NCI-H2227 (cell line): ENCODE measurements around the gene FAT2.
"Not testable (repeated sequence)": the region's sequence is repeated elsewhere in the genome, so short reads cannot be mapped to it uniquely, and the experiment has no call there.

Experiments
- DNase-seq: peaks from one replicate; lab custom pipeline; 2025; ENCODE audit not compliant: unreplicated experiment; lab: John Stamatoyannopoulos, UW

The FAT2 gene

DNA sequence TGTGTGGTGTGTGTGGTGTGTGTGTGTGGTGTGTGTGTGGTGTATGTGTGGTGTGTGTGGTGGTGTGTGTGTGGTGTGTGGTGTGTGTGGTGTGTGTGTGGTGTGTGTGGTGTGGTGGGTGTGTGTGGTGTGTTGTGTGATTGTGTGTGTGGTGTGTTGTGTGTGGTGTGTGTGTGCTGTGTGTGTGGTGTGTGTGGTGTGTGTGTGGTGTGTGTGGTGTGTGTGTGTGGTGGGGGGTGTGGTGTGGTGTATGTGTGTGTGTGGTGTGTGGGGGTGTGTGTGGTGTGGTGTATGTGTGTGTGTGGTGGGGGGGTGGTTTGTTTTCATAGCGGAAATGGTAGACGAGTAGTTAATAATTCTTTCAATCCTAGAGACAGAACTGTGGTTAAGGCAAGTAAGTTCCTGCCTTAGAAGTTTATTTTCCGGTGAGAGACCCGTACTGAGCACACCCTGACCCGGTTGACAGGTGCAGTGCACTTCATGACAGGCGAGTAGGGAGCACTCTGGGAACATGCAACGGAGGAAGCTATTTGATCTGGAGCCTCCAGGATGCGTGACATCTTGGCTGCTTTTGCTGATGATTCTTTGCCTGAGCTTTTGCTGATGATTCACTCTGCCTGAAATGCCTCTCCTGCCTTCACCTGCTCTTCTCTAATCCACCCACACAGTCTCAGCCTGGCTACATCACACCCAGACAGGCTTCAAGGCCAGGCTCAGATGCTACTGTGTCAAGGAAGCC is 21.7 kb upstream of the FAT2 start:
- no peak for DNase-seq

DNA sequence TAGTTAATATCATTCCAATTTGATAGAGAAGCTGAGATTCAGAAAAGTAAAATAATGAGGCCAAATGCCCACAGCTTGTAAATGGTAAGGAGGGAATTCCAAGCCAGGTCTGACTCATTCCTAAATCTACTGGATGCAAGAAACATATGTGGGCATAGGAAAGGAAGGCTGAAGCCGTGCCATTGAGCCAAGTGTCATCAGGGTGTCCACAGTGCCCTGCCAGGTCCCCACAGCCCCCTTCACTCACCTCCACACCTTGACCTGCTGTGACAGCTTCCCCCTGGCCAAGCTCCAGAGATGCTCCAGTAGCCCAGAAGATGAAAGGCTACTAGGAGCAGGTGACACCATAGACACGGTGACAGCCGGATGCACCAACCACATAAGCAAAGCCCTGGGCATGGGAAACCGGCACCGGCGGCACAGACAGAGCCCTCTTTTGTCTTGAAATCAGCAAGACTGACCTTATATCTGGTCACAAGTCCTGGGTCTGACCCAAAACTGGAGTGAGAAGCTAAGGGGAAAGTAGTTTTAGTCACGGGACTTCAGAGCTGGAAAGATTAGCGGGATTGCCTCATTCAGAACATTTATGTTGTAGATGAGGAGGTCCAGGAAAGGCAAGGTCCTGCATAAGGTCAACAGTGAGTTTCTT is 20.1 kb upstream of the FAT2 start:
- DNase-seq: no peak

DNA sequence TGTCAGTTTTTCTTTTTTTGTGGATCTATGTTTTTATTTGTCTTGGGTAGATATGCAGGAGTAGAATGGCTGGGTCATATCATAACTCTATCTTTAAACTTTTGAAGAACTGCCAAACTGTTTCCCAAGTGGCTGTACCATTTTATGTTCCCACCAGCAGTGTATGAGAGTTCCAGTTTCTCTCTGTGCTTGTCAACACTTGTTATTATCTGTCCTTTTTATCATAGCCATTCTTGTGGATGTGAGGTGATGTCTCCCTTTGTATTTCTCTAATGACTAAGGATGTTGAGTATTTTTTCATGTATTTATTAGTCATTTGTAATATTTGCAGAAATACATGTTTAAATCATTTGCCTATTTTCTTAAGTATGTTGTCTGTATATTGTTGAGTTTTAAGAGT is 17.4 kb upstream of the FAT2 start:
- DNase-seq: no peak

DNA sequence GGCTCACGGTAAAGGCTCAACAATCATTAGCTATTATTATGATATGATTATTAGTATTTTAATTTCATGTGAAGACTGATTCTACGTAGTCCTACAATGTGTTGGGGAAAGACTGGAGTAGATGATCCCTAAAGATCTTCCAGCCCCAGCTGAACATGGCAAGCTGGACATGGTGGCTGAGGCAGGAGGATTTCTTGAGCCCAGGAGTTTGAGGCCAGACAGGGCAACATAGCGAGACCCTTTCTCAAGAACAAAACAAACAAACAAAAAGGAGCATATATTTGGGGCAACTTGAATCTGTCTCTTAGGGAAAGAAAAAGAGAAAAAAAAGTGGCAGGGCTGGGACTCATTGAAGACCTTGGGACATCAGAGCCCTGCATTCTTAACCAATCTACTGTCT is 16.2 kb upstream of the FAT2 start:
- no peak for DNase-seq

DNA sequence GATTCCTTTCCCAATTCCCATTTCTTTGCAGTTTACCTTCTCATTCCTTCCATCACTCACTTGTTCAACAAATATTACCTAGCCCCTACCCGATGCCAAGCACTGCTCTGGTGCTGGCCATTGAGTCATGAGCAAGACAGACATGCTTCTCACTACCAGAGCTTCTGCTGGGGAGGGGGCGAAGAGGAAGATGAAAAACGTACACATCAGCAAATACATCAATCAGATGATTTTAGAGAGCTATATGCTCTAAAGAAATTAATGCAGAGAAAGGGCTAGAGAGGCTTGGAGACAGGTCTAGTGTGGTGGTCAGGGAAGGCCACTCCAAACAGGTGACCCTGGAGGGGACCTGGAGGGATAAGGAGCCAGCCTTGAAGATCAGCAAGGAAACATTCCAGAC is 14.4 kb upstream of the FAT2 start:
- DNase-seq: no peak

DNA sequence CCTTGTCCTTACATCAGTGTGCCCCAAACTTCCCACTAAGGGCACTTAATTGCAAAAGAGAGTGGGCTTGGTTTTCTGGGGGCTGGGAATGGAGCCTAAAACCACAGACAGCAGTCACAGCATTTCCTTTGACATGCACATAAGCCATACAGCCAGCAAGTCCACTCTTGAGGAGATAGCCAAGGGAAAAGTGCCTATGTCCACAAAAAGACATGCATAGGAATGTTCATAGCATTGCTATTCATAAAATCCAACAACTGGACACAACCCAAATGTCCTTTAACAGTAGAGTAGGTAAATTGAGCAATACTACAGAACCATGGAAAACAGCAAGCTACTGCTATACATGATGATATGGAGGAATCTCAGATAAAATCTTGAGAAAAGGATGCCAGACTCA is 11.7 kb upstream of the FAT2 start:
- DNase-seq: no peak

DNA sequence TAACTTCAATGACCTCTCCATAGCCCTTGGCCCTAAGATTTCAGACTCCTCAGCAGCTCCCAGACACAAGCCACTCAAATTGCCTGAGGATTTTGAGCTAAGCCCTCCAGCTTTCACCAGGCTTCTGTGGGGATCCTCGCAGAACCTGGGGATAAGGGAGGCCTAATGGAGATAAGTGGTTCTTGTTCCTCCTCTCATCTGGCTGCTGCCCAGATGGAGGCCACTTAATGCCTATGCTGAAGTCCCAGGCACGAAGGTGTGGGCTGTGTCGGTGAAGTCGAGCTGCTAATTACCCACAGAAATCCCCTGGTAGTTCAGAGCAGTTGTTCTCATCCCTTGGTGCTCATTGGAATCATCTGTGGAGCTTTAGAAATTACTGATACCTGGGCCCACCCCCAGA is 10.3 kb upstream of the FAT2 start:
- DNase-seq: no peak

DNA sequence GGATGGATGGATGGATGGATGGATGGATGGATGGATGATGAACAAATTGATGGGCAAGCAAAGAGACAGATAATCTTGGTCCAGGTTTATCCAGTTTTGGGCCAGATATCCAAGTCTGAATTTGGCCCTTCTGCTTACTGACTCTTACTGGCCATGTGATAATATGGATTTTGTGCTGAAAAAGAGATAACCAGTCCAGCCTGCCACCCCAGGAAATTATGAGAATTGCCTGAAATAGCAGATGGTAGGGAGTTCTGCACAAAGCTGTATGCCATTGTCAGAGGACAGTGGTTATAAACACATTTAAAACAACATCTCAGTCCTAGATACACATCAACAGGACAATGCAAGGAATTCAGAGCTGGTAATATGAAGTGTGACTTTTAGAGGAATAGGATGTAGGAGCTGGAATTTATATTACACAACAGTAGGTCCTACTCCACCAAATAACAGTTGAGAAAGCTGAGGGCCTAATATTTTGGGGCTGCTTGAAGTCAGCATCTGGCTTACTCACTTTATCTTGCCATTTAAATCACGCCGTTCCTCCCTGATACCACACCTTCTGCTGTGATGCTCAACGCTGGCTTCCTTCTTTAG is 9.0 kb upstream of the FAT2 start:
- no peak for DNase-seq

DNA sequence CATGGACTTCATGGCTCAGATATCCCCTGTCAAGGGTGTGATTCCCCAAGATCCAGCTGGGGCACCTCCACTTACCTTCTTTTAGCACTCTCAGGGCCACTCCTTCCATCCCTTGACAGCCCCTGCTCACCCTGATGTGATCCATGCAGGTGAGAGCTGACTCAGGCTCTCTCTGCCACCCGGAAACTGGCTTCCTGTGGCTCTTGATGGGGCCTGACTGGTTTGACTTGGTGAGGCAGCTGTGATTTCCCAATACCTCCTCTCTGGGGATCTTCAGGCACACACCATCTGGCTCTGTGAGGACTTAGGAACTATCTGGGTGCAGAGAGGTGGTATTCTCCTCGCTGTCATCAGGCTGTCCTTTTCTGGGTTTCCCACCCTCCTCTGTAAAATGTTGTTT is 7.9 kb upstream of the FAT2 start:
- no peak for DNase-seq

DNA sequence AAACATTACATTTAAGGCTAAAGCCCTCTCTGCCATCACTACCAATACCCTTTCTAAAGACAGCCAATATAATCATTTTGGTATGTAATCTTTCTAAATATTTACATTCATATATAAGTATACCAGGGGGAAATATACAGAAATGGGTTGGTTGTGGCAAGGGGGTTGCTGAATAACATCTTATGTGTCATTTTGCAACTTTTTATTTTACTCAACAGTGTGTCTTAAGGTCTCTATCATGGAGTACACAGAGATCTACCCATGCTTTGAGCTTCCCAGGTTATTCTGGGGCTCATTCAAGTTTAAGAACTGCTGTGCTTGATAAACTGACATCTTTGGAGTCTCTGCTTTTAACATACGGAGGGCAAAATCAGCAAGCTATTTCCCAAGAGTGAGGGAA is 7.4 kb upstream of the FAT2 start:
- DNase-seq: no peak

DNA sequence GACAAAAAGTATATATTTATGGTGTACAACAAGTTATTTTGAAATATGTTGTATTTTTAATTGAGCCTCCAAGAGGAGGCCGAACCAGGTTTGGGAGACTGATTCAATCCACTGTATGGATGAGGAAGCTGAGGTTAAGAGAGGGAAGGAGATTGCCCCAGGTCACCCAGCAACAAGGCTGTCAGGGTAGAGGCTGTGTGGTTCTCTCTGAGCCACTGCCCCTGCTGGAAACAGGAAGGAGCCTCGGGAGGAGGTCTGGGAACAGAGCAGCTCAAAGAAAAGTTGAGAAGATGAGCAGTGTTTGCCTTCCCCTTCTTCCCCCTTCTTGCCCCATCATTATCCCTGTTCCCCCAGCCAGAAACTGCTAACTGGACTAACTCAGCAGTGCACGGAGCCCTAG is 6.6 kb upstream of the FAT2 start:
- DNase-seq: no peak

DNA sequence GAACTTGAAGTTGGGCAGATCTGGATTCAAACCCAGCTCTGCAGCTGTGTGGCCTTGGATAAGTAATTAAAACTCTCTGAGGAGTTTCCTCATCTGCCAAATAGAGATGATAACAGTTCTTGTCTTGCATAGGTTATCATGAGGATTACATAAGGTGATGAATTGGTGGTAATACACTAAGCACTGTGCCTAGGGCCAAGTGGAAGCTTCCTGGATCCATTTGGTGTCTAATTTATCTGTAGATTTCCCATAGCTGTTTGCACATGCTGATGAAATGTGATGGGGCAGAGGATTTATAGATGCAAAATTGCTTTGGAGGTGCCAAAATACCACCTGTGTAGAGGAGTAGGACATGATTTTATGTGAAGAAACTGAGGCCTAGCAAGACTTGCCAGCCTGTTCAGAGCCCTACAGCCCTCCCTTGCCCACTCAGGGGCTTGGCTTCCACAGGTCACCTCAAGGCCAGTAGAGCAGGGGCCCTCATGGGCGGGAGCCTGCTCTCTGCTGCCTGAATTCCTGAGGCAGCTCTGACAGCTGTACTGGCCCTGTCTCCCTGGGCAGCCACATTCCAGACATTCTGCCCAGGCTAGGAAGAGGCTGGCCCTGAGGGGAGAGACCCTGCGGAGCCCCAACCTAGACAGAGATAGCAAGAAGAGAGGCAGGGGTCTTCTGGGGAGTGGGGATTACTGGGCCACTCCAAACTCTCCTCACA is 5.9 kb upstream of the FAT2 start:
- DNase-seq: no peak

DNA sequence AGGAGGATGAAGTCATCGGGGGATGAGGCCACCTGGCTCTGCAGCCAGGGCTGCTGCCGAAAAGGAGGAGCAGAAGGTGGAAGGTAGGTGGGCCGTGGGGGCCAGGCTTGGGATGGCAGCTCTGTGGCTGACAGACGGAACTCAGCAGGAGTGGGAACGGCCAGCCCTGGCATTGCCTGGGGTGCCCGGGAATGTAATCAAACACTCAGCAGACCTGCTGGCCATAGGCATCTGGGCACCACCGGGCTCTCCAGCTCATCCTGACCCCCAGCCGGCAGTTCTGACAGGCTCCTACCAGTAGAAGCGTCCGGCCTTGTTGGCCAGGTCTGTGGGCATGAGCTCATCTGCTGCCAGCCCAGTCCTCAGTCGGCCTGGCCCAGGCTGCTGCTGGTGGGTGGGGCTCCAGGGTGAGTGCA is 4.3 kb upstream of the FAT2 start:
- no peak for DNase-seq

DNA sequence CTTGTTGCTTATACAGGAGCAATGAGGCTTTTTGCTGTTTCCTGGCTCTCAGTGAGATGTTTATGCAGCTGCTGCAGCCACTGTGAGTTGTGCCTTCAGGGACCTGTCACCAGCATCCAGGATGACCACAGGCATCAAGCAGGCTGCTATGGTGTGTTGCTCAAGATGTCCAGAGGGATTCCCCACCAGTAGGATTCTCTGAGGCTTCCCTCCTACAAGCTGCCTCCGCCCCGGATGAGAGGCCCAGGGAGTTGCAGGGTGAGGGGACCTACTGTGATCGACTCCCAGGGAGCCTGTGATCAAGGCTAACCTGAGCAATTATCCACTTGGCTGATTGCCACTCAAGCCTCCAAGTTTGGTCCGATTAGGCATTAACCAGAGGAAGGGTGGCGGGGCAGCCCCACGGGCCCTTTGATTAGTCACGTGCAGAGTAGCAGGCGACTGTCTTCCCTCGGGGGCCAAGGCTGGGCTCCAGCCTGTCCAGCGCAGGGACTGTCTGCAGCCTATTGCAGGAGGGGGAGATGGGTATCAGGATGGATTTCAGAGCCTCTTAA is 1.8 kb upstream of the FAT2 start:
- DNase-seq: peak; percentile 5

DNA sequence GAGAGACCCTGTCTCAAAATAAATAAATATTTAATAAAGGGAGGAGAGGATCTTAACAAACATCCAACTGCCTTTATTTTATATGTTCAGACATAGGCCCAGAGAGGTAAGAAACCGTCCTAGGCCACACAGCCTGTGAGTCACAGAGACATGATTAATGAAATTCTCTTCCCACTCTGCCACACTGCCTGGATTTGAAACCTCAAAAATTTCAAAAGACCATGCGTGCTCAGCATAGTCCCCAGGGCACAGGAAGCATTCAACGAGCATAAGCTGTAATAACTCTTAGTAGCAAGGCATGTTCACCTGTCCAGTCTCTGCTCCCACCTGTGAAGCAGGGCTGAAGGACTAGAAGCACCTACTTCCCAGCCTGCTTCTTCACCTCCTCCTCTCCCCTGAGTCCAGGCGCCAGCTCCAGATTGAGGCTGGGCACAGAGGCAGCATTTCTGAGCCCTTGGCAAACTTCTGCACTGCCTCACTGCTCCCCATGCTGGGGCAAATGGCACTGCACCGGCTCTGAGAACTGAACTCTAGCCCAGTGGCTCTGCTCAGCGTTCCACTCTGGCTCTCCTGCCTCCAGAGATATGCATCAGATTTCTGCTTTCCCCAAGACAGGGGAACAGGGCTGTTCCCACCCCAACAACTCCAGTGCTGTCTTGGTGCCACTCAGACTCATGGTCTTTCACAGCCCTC is 1.1 kb downstream of the FAT2 start:
- no peak for DNase-seq

DNA sequence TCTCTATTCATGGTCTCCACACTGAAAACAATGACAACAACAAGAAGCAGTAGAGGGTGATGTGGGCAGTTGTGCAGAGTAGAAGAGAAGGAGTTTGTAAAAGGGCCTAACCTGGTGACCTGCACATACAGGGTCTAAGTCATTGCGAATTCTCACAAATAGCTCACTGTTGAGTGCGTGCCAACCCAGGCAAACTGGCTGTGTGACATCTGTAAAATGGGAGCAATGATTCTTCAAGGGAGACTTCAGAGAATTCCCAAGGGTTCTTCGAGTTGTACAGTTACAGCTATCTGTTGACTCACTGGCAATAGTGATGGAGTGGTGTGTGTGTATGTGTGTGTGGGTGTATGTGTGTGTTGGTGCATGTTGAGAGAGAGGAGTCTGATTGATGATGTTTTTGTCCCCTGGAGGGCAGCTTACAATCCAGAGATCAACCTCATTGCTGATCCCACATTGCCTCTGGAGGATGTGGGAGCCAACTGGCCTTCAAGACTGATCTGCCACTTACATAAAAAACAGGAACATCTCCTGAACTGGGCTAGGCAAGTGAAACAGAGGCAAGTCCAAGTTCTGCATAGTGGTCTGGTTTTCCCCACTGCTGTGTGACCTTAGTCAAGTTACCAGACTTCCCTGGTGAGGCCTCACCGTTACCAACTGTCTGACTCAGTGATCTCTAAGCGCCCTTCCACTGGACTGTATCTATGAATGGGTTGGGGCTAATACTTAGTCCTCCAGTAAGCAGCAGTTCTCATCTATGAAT is 3.2 kb downstream of the FAT2 start:
- no peak for DNase-seq

DNA sequence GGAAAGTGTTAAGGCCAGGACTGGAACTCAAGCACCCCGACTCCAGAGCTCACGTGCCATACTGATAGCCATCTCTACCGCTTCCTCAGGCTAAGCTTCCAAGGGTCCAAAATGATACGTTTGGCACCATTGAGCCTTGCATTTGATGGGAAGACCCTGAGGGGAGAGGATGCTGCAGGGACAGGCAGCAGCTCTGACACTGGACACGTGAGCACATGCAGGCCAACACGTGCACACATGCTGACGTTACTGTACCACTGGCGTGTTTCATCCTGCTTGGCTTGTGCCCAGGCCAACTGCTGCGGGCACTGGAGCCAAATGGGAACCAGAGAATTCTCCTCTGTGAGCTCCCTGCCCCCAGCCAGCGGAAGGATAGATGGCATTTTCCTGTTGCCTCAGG is 5.2 kb downstream of the FAT2 start:
- DNase-seq: no peak

DNA sequence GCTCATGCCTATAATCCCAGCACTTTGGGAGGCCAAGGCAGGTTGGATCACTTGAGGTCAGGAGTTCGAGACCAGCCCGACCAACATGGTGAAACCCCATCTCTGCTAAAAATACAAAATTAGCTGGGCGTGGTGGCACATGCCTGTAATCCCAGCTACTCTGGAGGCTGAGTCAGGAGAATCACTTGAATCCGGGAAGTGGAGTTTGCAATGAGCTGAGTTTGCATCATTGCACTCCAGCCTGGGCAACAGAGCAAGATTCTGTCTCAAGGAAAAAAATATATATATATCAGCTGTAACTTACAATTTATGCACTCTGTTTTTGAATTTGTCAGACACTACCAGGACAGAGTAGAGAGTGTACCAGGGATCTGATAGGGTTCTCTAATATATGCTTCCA is 5.8 kb downstream of the FAT2 start:
- not testable (repeated sequence) for DNase-seq

DNA sequence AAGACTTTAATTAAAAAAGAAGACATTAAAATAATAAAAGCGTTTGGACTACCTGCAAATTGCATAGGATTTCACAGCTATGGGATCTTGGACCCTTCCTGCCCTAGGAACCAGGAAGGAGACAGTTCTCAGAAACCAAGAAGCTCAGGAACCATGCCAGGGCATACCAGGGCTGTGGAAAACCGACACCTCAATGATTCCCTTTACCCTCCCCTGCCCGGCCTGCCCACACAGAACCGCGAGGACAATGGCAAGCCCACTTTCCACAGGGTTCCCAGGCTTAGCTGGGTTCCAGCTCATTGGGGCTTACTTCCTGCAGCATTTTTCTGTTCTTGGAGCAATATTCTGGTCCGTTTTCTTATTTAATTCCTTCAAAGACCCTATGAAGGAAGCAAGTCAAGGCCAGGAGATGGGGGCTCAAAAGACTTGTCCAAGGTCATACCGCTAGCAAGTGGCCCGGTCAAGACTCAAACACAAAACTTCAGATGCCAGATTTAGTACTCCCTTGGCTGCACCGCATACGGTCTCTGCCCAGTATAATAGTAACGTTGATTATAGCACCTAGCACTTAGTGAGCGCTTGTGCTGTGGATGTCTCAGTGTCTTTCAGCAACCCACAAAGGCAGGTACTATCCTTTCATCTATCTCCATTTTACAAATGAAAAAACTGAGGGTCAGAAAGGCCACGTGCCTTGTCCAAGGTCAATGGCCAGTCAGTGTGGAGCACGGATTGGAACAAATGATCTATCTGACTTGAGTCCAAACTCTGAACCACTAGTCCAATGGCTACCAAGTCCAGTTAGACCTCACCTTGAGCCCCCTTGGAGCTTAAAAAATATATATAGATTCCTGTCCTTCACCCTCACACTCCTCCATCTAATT is 6.8 kb downstream of the FAT2 start:
- no peak for DNase-seq
